A549 (cell line): ENCODE data around the gene SUV39H1. TPM values are rescaled to one million over a fixed set of nuclear protein-coding genes. Genes with fewer than 3 reads are reported as not detected.

ENCODE experiments used
- BHLHE40 ChIP-seq: IDR thresholded peaks from 2 replicates; pipeline ENCODE4 v1.6.1; 2012; ENCODE audit warnings: low read depth, low read length, inconsistent platforms
- CBX2 ChIP-seq: fragments of 200-600 bp; sonication (generic); IDR thresholded peaks from 2 replicates; pipeline ENCODE4 v1.6.1; 2016; ENCODE audit warnings: low read depth, mild to moderate bottlenecking, borderline replicate concordance
- CHD2 ChIP-seq: fragments of 150-350 bp; IDR thresholded peaks from 2 replicates; pipeline ENCODE4 v1.6.1; 2014; ENCODE audit warnings: low read length; ENCODE audit not compliant: partially characterized antibody
- EP300 ChIP-seq, 2 experiments: fragments of >200 bp; sonication (Bioruptor Twin); formaldehyde crosslinking; IDR thresholded peaks; 2 replicates in 1 of 2; 3 replicates in 1 of 2; pipeline ENCODE4 v1.6.1; 2016 to 2017
- FOSB ChIP-seq: fragments of 250-450 bp; sonication (Bioruptor Pico); IDR thresholded peaks from 2 replicates; pipeline ENCODE4 v1.5.0; 2020; ENCODE audit warnings: mild to moderate bottlenecking, moderate library complexity
- HDAC2 ChIP-seq: fragments of 200-600 bp; sonication (generic); IDR thresholded peaks from 2 replicates; pipeline ENCODE4 v1.6.1; 2016
- HOXB5 ChIP-seq: fragments of 250-450 bp; sonication (Bioruptor Pico); IDR thresholded peaks from 2 replicates; pipeline ENCODE4 v1.5.0; 2020; ENCODE audit warnings: mild to moderate bottlenecking, moderate library complexity
- MAFK ChIP-seq: fragments of 450-650 bp; IDR thresholded peaks from 2 replicates; pipeline ENCODE4 v1.6.1; 2014; ENCODE audit not compliant: partially characterized antibody
- MAZ ChIP-seq: fragments of 150-350 bp; IDR thresholded peaks from 2 replicates; pipeline ENCODE4 v1.6.1; 2014; ENCODE audit warnings: antibody characterized with exemption, low read depth, low read length, borderline replicate concordance
- MYC ChIP-seq: IDR thresholded peaks from 2 replicates; pipeline ENCODE4 v1.6.1; 2012; ENCODE audit warnings: mild to moderate bottlenecking, inconsistent platforms, low read length, improper control_type of control experiment, borderline replicate concordance
- NPAS2 ChIP-seq: fragments of 250-450 bp; sonication (Bioruptor Pico); IDR thresholded peaks from 2 replicates; pipeline ENCODE4 v1.8.0; 2022; ENCODE audit warnings: mild to moderate bottlenecking, moderate library complexity, borderline replicate concordance
- PHF8 ChIP-seq: fragments of 200-600 bp; sonication (generic); IDR thresholded peaks from 2 replicates; pipeline ENCODE4 v1.6.1; 2016; ENCODE audit warnings: low read depth, mild to moderate bottlenecking, antibody characterized with exemption, moderate library complexity, borderline replicate concordance
- POLR2AphosphoS2 ChIP-seq: conservative IDR thresholded peaks from 2 replicates; pipeline ENCODE4 v1.6.1; 2012; ENCODE audit warnings: low read length, improper control_type of control experiment, inconsistent platforms
- RFX5 ChIP-seq: fragments of 450-650 bp; IDR thresholded peaks from 2 replicates; pipeline ENCODE4 v1.7.1; 2014; ENCODE audit warnings: antibody characterized with exemption, mild to moderate bottlenecking, moderate library complexity
- RNF2 ChIP-seq: fragments of 200-600 bp; sonication (generic); IDR thresholded peaks from 2 replicates; pipeline ENCODE4 v1.6.1; 2016; ENCODE audit warnings: low read depth, mild to moderate bottlenecking, antibody characterized with exemption, moderate library complexity, borderline replicate concordance
- SMC3 ChIP-seq: fragments of >200 bp; sonication (Bioruptor Twin); formaldehyde crosslinking; IDR thresholded peaks from 3 replicates; pipeline ENCODE4 v1.6.1; 2018; ENCODE audit warnings: inconsistent platforms
- TP53 ChIP-seq: fragments of 250-450 bp; sonication (Bioruptor Pico); IDR thresholded peaks from 2 replicates; pipeline ENCODE4 v1.5.0; 2021; ENCODE audit warnings: mild to moderate bottlenecking, moderate library complexity
- ZC3H11A ChIP-seq: fragments of 450-650 bp; IDR thresholded peaks from 2 replicates; pipeline ENCODE4 v1.6.1; 2014; ENCODE audit warnings: antibody characterized with exemption, mild to moderate bottlenecking
- ZFP36 ChIP-seq: fragments of 450-650 bp; IDR thresholded peaks from 2 replicates; pipeline ENCODE4 v1.6.1; 2014; ENCODE audit warnings: borderline replicate concordance; ENCODE audit not compliant: partially characterized antibody
- ZNF302 ChIP-seq: fragments of 250-450 bp; sonication (Bioruptor Pico); IDR thresholded peaks from 2 replicates; pipeline ENCODE4 v1.9.0; 2021; ENCODE audit warnings: inconsistent platforms, mild to moderate bottlenecking, moderate library complexity
- ZSCAN20 ChIP-seq: fragments of 250-450 bp; sonication (Bioruptor Pico); IDR thresholded peaks from 2 replicates; pipeline ENCODE4 v1.8.0; 2022; ENCODE audit warnings: mild to moderate bottlenecking, moderate library complexity
- polyA plus RNA-seq, 4 experiments: library from polyadenylated mRNA; depleted of rRNA in 3 of 4; stranded (reverse); fragments of >200 nt; fragmentation: RNase III in 1 of 4; extraction: RNeasy Plus Mini Kit Qiagen cat#74134 plus additional on column Dnase treatment in 1 of 4; gene quantifications; 2 replicates in 3 of 4; 3 replicates in 1 of 4; pipeline ENCODE4 v1.2.3, GENCODE V29; 2011 to 2017
- TF ChIP-seq, protein P1 (sequence below): fragments of >200 bp; sonication (Bioruptor Twin); formaldehyde crosslinking; IDR thresholded peaks from 3 replicates; pipeline ENCODE4 v1.5.1; 2016
- TF ChIP-seq, protein P2 (sequence below): fragments of 250-450 bp; sonication (Bioruptor Pico); IDR thresholded peaks from 2 replicates; pipeline ENCODE4 v1.5.0; 2020; ENCODE audit warnings: low read depth, mild to moderate bottlenecking, moderate library complexity
- TF ChIP-seq, protein P3 (sequence below): fragments of >200 bp; sonication (Bioruptor Twin); formaldehyde crosslinking; IDR thresholded peaks from 3 replicates; pipeline ENCODE4 v1.6.1; 2016
- TF ChIP-seq, protein P4 (sequence below): fragments of >200 bp; sonication (Bioruptor Twin); formaldehyde crosslinking; IDR thresholded peaks from 2 replicates; pipeline ENCODE4 v1.6.1; 2016
- TF ChIP-seq, protein P5 (sequence below): fragments of 150-350 bp; IDR thresholded peaks from 2 replicates; pipeline ENCODE4 v1.6.1; 2014; ENCODE audit warnings: low read depth, mild to moderate bottlenecking, low read length
- TF ChIP-seq, protein P6 (sequence below): fragments of 250-450 bp; sonication (Bioruptor Pico); IDR thresholded peaks from 2 replicates; pipeline ENCODE4 v1.5.0; 2021; ENCODE audit warnings: mild to moderate bottlenecking, moderate library complexity, borderline replicate concordance
- TF ChIP-seq, protein P7 (sequence below): IDR thresholded peaks from 2 replicates; pipeline ENCODE4 v1.6.1; 2012; ENCODE audit warnings: low read depth, borderline replicate concordance
- TF ChIP-seq, protein P8 (sequence below): fragments of 200-600 bp; sonication (generic); IDR thresholded peaks from 2 replicates; pipeline ENCODE4 v1.6.1; 2016; ENCODE audit warnings: antibody characterized with exemption, mild to moderate bottlenecking, moderate library complexity

SUV39H1 gene
- polyA plus RNA-seq, 2 of the 4 experiments (the other 2 are of a cell fraction) = 13.4 to 19.9 TPM

DNA sequence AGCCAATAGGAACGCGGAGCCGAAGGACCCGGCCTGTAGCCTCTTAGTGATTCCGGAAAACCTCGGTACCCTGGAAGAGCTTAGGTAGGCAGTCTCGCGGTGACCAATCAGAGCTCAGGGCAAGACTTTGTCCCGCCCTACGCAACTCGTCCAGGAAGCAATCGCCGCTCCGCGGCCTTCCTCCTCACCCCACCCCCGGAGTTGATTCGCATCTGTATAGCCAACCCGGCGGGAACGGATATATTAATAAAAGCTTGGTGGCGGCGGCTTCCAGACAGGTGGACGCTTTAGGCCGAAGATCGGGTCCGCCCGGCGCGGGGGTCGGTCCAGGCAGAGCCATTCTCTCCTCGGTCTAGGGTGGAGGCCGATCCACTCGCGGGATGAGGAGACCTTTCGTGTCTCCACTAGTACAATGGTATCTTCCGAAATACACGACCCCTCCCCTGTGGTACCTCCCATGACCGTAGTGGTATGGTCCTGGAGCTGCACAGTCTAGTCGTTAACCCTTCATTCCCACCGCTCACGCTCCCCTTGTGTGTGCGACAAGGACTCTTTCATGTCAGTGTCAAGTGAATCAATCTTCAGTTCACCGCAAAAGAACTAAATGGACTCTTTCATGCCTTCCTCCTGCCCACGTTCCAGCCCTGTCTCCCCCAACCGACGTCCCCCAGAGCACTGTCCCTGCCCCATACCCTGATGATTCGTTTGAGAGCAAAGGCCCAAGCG is 40.8 kb downstream of the SUV39H1 start (continued):
- TF ChIP-seq MAZ (no peak), POLR2AphosphoS2 (no peak), TP53 (no peak), RNF2 (no peak), SMC3 (no peak), NPAS2 (CRISPR knock-in tag) (no peak), MYC (no peak), EP300 (IDR thresholded peaks at IDR 0.05) (no peak), HDAC2 (no peak), RFX5 (peak; percentile 52; the same call in 1 of the 2 replicates), BHLHE40 (no peak), ZSCAN20 (CRISPR knock-in tag) (no peak), ZNF302 (CRISPR knock-in tag) (no peak), HOXB5 (0 out of 2 replicates have a peak, but pooled peaks have one; percentile 54), CBX2 (no peak), FOSB (CRISPR knock-in tag) (0 out of 2 replicates have a peak, but pooled peaks have one; percentile 52), ZC3H11A (no peak), CHD2 (no peak), ZFP36 (no peak), MAFK (peak; percentile 77), PHF8 (peak; percentile 85)
- TF ChIP-seq, protein P1, sequence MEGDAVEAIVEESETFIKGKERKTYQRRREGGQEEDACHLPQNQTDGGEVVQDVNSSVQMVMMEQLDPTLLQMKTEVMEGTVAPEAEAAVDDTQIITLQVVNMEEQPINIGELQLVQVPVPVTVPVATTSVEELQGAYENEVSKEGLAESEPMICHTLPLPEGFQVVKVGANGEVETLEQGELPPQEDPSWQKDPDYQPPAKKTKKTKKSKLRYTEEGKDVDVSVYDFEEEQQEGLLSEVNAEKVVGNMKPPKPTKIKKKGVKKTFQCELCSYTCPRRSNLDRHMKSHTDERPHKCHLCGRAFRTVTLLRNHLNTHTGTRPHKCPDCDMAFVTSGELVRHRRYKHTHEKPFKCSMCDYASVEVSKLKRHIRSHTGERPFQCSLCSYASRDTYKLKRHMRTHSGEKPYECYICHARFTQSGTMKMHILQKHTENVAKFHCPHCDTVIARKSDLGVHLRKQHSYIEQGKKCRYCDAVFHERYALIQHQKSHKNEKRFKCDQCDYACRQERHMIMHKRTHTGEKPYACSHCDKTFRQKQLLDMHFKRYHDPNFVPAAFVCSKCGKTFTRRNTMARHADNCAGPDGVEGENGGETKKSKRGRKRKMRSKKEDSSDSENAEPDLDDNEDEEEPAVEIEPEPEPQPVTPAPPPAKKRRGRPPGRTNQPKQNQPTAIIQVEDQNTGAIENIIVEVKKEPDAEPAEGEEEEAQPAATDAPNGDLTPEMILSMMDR = no peak
- TF ChIP-seq, protein P2, sequence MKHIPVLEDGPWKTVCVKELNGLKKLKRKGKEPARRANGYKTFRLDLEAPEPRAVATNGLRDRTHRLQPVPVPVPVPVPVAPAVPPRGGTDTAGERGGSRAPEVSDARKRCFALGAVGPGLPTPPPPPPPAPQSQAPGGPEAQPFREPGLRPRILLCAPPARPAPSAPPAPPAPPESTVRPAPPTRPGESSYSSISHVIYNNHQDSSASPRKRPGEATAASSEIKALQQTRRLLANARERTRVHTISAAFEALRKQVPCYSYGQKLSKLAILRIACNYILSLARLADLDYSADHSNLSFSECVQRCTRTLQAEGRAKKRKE (CRISPR knock-in tag) = no peak
- TF ChIP-seq, protein P3, sequence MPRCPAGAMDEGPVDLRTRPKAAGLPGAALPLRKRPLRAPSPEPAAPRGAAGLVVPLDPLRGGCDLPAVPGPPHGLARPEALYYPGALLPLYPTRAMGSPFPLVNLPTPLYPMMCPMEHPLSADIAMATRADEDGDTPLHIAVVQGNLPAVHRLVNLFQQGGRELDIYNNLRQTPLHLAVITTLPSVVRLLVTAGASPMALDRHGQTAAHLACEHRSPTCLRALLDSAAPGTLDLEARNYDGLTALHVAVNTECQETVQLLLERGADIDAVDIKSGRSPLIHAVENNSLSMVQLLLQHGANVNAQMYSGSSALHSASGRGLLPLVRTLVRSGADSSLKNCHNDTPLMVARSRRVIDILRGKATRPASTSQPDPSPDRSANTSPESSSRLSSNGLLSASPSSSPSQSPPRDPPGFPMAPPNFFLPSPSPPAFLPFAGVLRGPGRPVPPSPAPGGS = no peak
- TF ChIP-seq, protein P4, sequence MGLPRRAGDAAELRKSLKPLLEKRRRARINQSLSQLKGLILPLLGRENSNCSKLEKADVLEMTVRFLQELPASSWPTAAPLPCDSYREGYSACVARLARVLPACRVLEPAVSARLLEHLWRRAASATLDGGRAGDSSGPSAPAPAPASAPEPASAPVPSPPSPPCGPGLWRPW = no peak
- TF ChIP-seq, protein P5, sequence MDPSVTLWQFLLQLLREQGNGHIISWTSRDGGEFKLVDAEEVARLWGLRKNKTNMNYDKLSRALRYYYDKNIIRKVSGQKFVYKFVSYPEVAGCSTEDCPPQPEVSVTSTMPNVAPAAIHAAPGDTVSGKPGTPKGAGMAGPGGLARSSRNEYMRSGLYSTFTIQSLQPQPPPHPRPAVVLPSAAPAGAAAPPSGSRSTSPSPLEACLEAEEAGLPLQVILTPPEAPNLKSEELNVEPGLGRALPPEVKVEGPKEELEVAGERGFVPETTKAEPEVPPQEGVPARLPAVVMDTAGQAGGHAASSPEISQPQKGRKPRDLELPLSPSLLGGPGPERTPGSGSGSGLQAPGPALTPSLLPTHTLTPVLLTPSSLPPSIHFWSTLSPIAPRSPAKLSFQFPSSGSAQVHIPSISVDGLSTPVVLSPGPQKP = no peak
- TF ChIP-seq, protein P6, sequence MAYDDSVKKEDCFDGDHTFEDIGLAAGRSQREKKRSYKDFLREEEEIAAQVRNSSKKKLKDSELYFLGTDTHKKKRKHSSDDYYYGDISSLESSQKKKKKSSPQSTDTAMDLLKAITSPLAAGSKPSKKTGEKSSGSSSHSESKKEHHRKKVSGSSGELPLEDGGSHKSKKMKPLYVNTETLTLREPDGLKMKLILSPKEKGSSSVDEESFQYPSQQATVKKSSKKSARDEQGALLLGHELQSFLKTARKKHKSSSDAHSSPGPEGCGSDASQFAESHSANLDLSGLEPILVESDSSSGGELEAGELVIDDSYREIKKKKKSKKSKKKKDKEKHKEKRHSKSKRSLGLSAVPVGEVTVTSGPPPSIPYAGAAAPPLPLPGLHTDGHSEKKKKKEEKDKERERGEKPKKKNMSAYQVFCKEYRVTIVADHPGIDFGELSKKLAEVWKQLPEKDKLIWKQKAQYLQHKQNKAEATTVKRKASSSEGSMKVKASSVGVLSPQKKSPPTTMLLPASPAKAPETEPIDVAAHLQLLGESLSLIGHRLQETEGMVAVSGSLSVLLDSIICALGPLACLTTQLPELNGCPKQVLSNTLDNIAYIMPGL (CRISPR knock-in tag) = no peak
- TF ChIP-seq, protein P7, sequence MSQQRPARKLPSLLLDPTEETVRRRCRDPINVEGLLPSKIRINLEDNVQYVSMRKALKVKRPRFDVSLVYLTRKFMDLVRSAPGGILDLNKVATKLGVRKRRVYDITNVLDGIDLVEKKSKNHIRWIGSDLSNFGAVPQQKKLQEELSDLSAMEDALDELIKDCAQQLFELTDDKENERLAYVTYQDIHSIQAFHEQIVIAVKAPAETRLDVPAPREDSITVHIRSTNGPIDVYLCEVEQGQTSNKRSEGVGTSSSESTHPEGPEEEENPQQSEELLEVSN = no peak
- TF ChIP-seq, protein P8, sequence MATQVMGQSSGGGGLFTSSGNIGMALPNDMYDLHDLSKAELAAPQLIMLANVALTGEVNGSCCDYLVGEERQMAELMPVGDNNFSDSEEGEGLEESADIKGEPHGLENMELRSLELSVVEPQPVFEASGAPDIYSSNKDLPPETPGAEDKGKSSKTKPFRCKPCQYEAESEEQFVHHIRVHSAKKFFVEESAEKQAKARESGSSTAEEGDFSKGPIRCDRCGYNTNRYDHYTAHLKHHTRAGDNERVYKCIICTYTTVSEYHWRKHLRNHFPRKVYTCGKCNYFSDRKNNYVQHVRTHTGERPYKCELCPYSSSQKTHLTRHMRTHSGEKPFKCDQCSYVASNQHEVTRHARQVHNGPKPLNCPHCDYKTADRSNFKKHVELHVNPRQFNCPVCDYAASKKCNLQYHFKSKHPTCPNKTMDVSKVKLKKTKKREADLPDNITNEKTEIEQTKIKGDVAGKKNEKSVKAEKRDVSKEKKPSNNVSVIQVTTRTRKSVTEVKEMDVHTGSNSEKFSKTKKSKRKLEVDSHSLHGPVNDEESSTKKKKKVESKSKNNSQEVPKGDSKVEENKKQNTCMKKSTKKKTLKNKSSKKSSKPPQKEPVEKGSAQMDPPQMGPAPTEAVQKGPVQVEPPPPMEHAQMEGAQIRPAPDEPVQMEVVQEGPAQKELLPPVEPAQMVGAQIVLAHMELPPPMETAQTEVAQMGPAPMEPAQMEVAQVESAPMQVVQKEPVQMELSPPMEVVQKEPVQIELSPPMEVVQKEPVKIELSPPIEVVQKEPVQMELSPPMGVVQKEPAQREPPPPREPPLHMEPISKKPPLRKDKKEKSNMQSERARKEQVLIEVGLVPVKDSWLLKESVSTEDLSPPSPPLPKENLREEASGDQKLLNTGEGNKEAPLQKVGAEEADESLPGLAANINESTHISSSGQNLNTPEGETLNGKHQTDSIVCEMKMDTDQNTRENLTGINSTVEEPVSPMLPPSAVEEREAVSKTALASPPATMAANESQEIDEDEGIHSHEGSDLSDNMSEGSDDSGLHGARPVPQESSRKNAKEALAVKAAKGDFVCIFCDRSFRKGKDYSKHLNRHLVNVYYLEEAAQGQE = no peak
